ENCODE results near the gene OSCP1. TPM values are rescaled to one million over a fixed set of nuclear protein-coding genes. Genes with fewer than 3 reads are reported as not detected.

Gene OSCP1
- total and polyA plus RNA-seq, 10 donors = 0.70 to 3.3 (median 1.4) TPM

GRCh38 chr1:36482724-36483388 lies 32.6 kb upstream of the OSCP1 start, which contains the start of gene CSF3R:
Gene CSF3R, minus strand, starts transcription at chr1:36482913. Its CDS starts 3,417 bp downstream, at chr1:36479496.
- peak; percentile 92 for DNase-seq
- H3K4me3 ChIP-seq = peak within 1 kb of the TSS in 7 of 8 donors; percentile 17 to 64 (median 28)
- H3K27me3 ChIP-seq (replicated peaks in 1 of 7) = peaks cover 0 to 7% (median 0%) of the 10 kb centered on the region in 7 donors
- no peaks in the 10 kb centered on the region for H3K9me3 ChIP-seq
- TF ChIP-seq POLR2AphosphoS5 (IDR thresholded peaks at IDR 0.05) (peak; percentile 73 to 88 (median 76)), POLR2A (IDR thresholded peaks at IDR 0.05) (peak in 1 of 3 donors; percentile 77)
- TF ChIP-seq, protein P1, sequence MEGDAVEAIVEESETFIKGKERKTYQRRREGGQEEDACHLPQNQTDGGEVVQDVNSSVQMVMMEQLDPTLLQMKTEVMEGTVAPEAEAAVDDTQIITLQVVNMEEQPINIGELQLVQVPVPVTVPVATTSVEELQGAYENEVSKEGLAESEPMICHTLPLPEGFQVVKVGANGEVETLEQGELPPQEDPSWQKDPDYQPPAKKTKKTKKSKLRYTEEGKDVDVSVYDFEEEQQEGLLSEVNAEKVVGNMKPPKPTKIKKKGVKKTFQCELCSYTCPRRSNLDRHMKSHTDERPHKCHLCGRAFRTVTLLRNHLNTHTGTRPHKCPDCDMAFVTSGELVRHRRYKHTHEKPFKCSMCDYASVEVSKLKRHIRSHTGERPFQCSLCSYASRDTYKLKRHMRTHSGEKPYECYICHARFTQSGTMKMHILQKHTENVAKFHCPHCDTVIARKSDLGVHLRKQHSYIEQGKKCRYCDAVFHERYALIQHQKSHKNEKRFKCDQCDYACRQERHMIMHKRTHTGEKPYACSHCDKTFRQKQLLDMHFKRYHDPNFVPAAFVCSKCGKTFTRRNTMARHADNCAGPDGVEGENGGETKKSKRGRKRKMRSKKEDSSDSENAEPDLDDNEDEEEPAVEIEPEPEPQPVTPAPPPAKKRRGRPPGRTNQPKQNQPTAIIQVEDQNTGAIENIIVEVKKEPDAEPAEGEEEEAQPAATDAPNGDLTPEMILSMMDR (IDR thresholded peaks at IDR 0.05 in 8 of 11, conservative IDR thresholded peaks at IDR 0.05 in 3 of 11) = no peak
- peaks cover 0 to 35% (median 0%) of the 10 kb centered on the region in 6 donors for H3K36me3 ChIP-seq
- H3K27ac ChIP-seq = peak within 1 kb of the TSS in 7 of 8 donors; percentile 68 to 92 (median 84)
- WGBS, 5 donors = 16 to 42% (median 24%) methylated on average over 9 to 13 of the region's 13 CpGs
- intact Hi-C loops (cut with DNase I; ENCODE audit: low total_unique reads) = no loop called here
- H3K4me1 ChIP-seq = peaks cover 0 to 66% (median 24%) of the 10 kb centered on the region in 6 donors

DNA sequence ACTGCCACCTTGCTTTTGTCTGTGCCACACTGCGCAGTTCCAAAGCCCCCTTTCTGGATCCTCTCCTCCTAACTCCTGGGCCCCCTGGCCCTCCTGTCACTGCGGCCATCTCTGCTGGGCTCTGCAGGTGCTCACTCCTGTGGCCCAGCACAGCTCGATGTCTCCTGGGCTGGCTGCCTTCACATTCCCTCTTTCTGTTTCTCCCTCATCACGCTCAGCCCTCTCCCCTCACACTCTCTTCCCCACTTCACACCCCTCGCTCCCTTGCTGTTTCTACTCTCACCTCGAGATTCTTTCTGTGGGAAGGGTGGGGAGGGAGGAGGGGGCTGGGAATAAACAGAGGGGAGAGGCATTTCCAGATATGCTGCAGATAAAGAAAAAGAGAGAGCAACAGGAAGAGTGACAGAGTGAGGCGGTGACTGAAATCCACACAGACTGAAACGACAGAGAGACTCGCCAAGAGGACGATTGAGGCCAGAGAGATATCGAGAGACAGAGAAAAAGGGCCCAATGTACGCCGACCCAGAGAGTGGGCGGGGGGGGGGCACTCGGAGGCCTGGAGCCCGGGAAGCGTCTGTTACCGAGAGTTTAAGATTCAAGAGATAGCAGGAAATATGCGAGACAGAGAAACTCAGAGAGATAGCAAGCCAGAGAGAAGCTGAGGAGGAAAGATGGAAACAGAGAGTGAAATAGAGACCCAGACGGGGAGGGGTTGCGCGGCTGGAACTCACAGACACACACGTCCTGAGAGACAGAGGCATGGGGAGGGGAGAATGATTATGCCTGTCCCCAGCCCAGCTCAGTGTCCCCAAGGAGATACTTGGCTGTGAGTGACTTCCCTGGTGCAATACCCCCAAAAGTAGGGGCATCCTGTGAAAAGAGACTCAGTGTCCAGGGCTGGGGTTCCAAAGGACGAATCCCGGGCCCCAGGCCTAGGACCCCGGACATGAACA lies 31.8 kb upstream of the OSCP1 start:
- H3K27me3 ChIP-seq (replicated peaks in 1 of 7) = peaks cover 0 to 7% (median 0%) of the 10 kb centered on the region in 7 donors
- TF ChIP-seq, protein P1 (IDR thresholded peaks at IDR 0.05 in 8 of 11, conservative IDR thresholded peaks at IDR 0.05 in 3 of 11) = no peak
- peak in 1 of 3 donors; percentile 49 for TF ChIP-seq POLR2AphosphoS5 (IDR thresholded peaks at IDR 0.05)
- H3K4me3 ChIP-seq = peak overlapping the region in 7 of 8 donors; percentile 17 to 64 (median 28)
- DNase-seq = peak; percentile 76
- H3K27ac ChIP-seq = peak overlapping the region in 7 of 8 donors; percentile 68 to 92 (median 84)
- peaks cover 0 to 58% (median 17%) of the 10 kb centered on the region in 6 donors for H3K4me1 ChIP-seq
- 14 to 28% (median 22%) methylated on average over 24 to 26 of the region's 26 CpGs for WGBS, 5 donors
- no peaks in the 10 kb centered on the region for H3K9me3 ChIP-seq
- intact Hi-C loops (cut with DNase I; ENCODE audit: low total_unique reads) = no loop called here
- peaks cover 0 to 43% (median 0%) of the 10 kb centered on the region in 6 donors for H3K36me3 ChIP-seq

DNA sequence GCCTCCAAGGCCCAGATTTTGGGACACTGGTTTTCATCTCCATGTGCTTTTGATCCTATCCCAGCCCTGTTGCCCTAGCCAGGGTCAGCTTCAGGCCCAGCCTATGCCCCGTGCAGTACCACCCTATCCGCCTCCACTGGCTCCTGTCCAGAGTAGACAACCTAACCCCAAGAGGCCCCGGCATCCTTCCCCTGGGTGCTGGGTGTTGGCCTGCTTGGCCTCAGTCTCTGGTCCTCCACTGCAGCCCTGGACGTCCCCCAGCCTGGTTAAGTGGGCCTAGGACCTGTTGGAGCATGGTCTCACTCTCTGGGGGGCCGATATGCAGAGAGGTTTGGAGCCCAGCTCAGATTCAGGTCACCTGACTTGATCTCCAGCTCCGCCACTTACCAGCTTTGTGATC lies 30.8 kb upstream of the OSCP1 start:
- no peaks in the 10 kb centered on the region for H3K9me3 ChIP-seq
- intact Hi-C loops (cut with DNase I; ENCODE audit: low total_unique reads) = no loop called here
- TF ChIP-seq POLR2AphosphoS5 (IDR thresholded peaks at IDR 0.05) (no peak), POLR2A (IDR thresholded peaks at IDR 0.05) (no peak)
- TF ChIP-seq, protein P1 (IDR thresholded peaks at IDR 0.05 in 8 of 11, conservative IDR thresholded peaks at IDR 0.05 in 3 of 11) = no peak
- H3K36me3 ChIP-seq = peaks cover 0 to 51% (median 0%) of the 10 kb centered on the region in 6 donors
- peak overlapping the region in 5 of 8 donors; percentile 72 to 92 (median 91) for H3K27ac ChIP-seq
- DNase-seq = peak; percentile 73
- H3K4me1 ChIP-seq = peaks cover 0 to 48% (median 12%) of the 10 kb centered on the region in 6 donors
- peaks cover 0 to 7% (median 0%) of the 10 kb centered on the region in 7 donors for H3K27me3 ChIP-seq (replicated peaks in 1 of 7)
- WGBS, 5 donors = 66 to 87% (median 79%) methylated on average over 6 of the region's 6 CpGs
- peak overlapping the region in 7 of 8 donors; percentile 17 to 64 (median 28) for H3K4me3 ChIP-seq
